ENCODE measurements around the gene WDR7.

Gene WDR7

GRCh38 chr18:56995579-56996188, 344.5 kb downstream of the WDR7 start:
- DNase-seq (ENCODE audit: low read depth) = no peak

GRCh38 chr18:56997200-56997599, 346.0 kb downstream of the WDR7 start:
- no peak for DNase-seq (ENCODE audit: low read depth)

GRCh38 chr18:56999823-57000222, 348.7 kb downstream of the WDR7 start:
- DNase-seq (ENCODE audit: low read depth) = no peak

DNA sequence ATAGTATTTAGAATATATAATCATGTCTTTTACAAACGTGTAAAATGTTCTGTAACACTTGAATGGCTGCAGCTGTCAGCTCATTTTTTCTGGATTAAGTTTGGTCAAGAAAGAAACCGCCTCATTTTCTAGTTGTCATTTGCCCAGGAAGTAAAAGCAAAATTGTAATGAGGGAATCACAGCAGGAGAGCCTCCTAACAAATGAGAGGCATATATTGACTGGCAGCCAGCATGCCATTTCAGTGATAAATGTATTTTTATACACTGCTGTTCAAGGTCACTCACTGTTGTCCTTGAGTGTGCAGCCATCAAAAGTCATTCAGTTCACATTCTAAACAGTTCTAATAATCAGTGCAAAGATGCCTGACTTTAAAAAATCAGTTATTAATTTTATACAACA, 351.5 kb downstream of the WDR7 start:
- no peak for DNase-seq (ENCODE audit: low read depth)

- DNase-seq (ENCODE audit: low read depth) = no peak
Observed at GRCh38 chr18:57003342-57003741, 352.2 kb downstream of the WDR7 start.

- DNase-seq (ENCODE audit: low read depth) = no peak
Observed at GRCh38 chr18:57004366-57005121, 353.4 kb downstream of the WDR7 start.

GRCh38 chr18:57008001-57008686, 357.0 kb downstream of the WDR7 start:
- no peak for DNase-seq (ENCODE audit: low read depth)

- DNase-seq (ENCODE audit: low read depth) = no peak
Observed at GRCh38 chr18:57009844-57010243, 358.7 kb downstream of the WDR7 start.

GRCh38 chr18:57014772-57015413, 363.7 kb downstream of the WDR7 start:
- no peak for DNase-seq (ENCODE audit: low read depth)

- DNase-seq (ENCODE audit: low read depth) = no peak
Observed at GRCh38 chr18:57015451-57015850, 364.3 kb downstream of the WDR7 start.

- DNase-seq (ENCODE audit: low read depth) = no peak
Observed at GRCh38 chr18:57018845-57019244, 367.7 kb downstream of the WDR7 start.

- DNase-seq (ENCODE audit: low read depth) = no peak
Observed at GRCh38 chr18:57022716-57023115, 371.6 kb downstream of the WDR7 start.

GRCh38 chr18:57023275-57023882, 372.2 kb downstream of the WDR7 start:
- no peak for DNase-seq (ENCODE audit: low read depth)

DNA sequence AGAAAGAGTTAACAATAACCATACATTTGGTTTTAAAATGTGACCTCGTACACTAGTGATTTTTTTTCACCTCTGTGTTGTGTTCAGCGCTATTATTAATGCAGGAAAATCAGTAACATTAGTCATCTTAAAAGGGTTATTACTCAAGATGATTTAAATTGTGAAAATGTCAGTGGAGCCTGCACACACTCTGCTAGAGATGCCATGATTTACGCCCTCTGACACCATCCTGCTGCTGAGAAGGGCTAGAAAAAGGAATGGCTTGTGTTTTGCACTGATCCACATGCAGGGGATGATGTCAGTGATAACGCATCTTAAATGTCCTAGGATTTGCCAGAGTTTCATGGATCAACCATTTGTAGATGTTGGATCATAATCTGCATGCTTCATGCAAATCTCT, 374.4 kb downstream of the WDR7 start:
- no peak for DNase-seq (ENCODE audit: low read depth)

DNA sequence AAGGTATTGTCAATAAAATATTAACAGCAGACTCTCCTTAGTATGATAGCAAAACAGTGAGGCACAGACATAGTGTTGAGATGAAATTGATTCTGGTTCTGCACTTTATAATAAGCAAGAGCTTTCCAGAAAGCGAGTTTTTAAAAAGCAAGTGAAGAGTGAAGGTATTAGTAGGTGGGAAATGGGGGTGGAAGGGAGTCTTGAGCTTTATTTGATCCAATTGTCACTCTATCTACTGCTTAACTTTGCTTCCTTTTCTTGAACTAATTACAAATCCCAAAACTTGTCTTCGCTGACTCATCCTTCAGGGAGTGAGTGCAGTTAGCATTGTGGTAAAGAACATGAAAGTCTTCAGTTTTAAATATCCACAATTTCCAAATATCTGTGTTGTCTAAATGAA, 375.2 kb downstream of the WDR7 start:
- DNase-seq (ENCODE audit: low read depth) = no peak

DNA sequence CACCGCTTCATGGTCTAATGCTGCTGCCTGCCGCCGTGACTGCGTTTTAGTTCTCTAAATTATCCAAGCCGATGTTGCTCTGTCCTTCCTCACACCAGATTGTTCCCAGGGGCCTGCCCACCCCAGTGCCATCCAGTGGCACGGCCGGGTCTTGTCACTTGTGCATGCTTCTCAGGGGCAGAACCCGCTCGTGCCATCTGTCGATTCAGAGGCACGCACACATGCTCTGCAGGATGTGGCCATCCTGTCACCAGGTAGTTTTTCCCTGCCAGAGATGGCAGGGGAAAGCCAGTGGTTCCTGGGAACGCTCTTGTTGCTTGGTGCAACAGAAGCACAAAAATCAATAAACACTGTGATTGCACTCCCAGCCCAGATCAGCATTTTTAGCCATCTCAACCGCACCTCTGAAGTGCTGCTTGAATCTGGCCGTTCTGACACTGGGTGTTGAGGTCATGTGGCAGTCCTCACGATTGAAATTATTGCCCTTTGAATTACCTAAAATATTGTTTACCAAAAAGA, 376.1 kb downstream of the WDR7 start:
- DNase-seq (ENCODE audit: low read depth) = no peak

DNA sequence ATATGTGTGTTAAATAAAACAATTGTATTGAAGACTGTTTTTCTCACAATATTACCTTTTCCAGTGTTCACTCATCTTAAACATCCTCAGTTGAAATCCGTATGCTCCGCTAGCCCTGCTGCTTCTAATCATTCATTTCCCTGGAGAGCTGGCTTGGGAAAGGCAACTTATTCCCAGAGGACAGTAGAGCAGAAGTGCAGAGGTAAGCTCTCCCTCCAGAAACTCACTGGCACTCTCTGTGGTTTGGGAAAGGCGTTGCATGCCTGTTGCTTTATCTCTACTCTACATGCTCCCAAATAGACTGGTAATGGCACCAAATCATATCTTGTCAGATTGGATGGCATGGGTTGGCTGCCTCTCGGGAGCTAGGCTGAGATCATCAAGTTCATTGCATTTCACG, 378.6 kb downstream of the WDR7 start:
- no peak for DNase-seq (ENCODE audit: low read depth)

GRCh38 chr18:57030417-57030816, 379.3 kb downstream of the WDR7 start:
- no peak for DNase-seq (ENCODE audit: low read depth)

GRCh38 chr18:57035590-57035989, 384.4 kb downstream of the WDR7 start:
- no peak for DNase-seq (ENCODE audit: low read depth)

DNA sequence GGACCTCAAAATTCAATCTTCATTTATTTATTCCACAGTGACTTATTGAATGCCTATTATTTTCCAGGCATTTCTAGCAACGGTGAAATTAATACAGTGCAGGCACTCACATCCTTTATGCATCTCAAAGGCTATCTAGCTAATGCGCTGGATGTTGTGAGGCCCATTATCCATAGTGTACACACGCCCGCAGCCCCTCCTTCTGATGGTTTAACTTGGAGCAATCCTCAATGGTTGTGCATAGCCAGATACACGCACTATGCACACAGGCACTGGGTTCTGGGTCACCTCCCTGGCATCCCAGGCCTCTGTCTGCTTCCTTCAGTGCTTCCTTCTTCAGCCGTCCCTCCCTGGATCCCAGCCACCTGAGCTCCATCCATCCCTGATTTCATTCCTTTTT, 387.2 kb downstream of the WDR7 start:
- no peak for DNase-seq (ENCODE audit: low read depth)

- DNase-seq (ENCODE audit: low read depth) = no peak
Observed at GRCh38 chr18:57040175-57040574, 389.0 kb downstream of the WDR7 start.

- no peak for DNase-seq (ENCODE audit: low read depth)
Observed at GRCh38 chr18:57043241-57043640, 392.1 kb downstream of the WDR7 start.

Measured in T-helper 22 cell (primary cell).